Suprapubic skin (tissue), 4 donors: ENCODE measurements around the gene PSD.

ENCODE experiments used
- EP300 ChIP-seq: sonication (generic); formaldehyde crosslinking; IDR thresholded peaks from one replicate; pipeline ENCODE4 v1.6.1; 2017; ENCODE audit warnings: antibody characterized with exemption
- POLR2AphosphoS5 ChIP-seq, 3 donors: sonication (generic); formaldehyde crosslinking; IDR thresholded peaks; one replicate each; pipeline ENCODE4 v1.6.1; 2017; ENCODE audit warnings: antibody characterized with exemption in 3 of 3
- TF ChIP-seq, protein P1 (sequence below), 2 donors: fragments of 200-600 bp in 1 of 2; fragments of 450-650 bp in 1 of 2; sonication (generic) in 1 of 2; IDR thresholded peaks; one replicate each; pipeline ENCODE4 v1.5.1; 2016 to 2019; ENCODE audit warnings: antibody characterized with exemption in 2 of 2, mild to moderate bottlenecking in 1 of 2, moderate library complexity in 1 of 2

GRCh38 chr10:102463983-102464382 is 45.4 kb upstream of the PSD start:
- TF ChIP-seq, protein P1, sequence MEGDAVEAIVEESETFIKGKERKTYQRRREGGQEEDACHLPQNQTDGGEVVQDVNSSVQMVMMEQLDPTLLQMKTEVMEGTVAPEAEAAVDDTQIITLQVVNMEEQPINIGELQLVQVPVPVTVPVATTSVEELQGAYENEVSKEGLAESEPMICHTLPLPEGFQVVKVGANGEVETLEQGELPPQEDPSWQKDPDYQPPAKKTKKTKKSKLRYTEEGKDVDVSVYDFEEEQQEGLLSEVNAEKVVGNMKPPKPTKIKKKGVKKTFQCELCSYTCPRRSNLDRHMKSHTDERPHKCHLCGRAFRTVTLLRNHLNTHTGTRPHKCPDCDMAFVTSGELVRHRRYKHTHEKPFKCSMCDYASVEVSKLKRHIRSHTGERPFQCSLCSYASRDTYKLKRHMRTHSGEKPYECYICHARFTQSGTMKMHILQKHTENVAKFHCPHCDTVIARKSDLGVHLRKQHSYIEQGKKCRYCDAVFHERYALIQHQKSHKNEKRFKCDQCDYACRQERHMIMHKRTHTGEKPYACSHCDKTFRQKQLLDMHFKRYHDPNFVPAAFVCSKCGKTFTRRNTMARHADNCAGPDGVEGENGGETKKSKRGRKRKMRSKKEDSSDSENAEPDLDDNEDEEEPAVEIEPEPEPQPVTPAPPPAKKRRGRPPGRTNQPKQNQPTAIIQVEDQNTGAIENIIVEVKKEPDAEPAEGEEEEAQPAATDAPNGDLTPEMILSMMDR (IDR thresholded peaks at IDR 0.05): no peak
- no peak for TF ChIP-seq POLR2AphosphoS5 (IDR thresholded peaks at IDR 0.05)
- TF ChIP-seq EP300: no peak
